Ramos (cell line): ENCODE measurements around the gene HSPG2.

Source experiments
- in situ Hi-C: fragments of 300-500 bp; cut with MboI; formaldehyde crosslinking; loops from one replicate; pipeline ENCODE4 v1.14.3; 2022; ENCODE audit warnings: low sequenced_read_pairs; ENCODE audit not compliant: unreplicated experiment

The HSPG2 gene

DNA sequence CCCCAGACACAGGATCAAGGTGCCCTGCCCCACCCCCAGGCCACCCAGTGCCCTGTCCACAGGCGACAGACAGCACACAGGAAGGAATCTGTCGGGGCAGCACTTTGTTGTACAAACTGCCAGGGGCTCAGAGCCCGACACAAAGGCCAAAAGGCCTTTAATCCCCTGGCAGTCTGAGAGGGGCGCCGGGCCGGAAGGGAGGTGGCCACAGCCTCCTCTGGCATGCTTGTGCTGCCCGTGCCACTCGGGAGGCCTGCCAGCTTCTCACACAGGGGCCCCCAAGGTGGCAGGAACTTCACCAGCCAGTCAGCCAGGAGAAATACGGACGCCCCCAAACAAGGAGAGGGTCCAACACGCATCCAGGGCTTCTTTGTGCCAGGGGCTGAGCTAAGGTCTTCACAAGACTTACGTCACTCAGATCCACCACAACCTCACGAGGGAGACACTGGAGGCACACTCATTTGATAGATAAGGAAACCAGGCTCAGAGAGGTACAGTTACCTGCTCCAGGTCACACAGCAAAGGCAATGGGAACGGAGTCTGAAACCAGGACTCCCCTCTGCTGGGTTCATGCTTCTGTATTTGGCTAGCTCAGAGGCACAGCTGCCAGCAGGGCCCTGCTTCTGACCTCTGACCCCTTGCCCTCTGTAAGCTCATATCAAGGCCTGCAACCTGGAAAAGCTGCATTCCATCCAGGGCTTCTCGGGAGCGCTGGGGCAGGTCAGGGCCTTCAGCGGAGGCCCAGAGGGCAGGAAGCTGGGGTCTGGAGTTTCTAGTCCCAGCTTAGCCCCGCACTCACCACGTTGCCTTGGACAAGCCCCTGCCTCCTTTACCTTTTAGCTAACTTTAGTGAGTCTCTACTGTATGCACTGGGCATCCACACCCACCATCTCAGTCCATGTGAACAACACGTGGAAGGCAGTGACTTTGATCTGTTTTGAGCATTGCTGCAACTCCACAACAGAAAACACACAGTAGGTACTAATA is 34.8 kb downstream of the HSPG2 start:
- in situ Hi-C loops: no loop called here

DNA sequence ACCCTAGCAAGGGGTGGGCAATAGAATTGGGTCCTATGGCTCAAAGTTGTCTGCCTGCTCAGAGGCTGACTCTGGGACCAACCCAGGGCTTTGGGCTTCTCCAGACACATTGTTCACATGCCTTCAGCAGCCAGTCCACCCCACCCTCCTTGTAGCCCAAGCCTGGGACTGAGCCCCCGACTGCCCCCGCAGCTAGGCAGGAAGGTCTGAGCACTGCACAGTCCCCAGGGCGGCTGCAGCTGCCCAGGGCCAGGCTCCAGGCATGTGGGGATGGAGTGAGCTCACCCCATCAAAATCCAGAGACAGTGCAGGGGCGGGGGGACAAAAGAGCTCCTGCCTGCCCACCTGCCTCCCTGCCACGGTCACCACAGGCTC is 35.6 kb downstream of the HSPG2 start:
- in situ Hi-C loops: no loop called here

DNA sequence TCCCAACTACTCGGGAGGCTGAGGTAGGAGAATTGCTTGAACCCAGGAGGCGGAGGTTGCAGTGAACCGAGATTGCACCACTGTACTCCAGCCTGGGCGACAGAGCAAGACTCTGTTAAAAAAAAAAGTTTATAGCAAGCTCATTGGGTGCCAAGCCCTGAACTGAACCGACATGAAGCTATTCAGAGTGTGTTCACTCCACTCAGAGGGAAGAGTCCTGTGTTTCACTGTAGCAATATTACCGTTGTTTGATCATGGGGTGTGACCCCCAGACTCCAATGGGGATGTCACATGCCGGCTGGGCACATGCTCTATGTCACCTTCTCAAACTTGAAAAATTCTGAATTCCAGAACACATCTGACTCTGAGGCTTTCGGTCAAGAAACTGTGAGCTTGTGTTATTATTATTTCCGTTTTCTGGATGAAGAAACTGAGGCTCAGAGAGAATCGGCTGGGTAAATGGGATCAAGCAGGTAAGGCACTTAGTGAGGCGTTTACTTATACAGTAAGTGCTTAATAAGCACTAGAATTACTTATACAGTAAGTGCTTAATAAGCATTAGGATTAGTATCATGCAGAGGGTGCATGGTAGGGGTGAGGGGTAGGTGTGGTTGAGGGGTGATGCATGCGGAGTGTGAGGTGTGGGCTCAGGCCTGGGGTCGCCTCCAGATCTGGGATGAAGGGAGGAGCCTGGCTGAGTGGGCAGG is 36.2 kb downstream of the HSPG2 start:
- in situ Hi-C loops: no loop called here

DNA sequence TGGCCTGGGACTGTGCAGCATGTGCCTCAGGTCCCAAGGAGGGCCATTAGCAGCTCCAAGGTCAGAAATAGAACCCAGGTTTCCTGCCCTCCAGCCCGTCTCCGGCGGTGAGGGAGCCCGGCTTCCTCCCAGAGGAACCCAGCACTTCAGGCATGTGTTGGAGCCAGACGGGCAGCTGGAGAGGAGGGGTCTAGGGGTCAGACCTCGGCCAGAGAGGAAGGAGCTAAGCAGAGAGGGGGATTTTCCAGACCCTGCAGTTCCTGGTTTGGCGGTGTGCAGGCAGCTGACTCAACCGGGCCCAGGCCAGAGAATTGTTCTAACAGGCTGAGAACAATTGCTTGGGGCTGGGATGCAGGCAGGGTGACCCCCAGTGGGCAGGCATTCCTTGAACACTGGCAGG is 37.1 kb downstream of the HSPG2 start:
- in situ Hi-C loops: no loop called here

DNA sequence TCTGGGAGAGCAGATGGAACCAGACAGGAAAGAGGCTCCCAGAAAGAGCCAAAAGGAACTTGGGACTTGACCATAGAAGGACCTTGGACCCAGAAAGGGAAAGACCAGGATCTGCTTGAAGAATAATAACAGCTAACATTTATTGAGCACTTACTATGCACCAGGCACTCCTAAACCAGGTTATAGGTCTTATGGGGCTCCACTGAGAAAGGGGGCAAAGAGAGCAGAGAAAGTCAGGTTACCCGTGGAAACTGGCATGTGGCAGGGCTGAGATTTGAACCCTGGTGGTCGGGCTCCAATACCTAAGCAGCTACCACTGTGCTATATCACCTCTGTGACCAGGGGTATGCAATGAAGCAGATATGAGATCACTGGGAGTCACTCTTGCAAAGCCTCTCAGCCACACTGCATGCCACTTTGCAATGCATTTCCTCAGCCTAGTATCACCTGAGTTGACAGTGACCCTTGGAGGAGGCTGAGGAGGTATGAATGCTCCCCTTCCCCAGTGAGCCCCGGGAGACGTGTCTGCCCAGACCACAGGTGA is 37.8 kb downstream of the HSPG2 start:
- in situ Hi-C loops: no loop called here

DNA sequence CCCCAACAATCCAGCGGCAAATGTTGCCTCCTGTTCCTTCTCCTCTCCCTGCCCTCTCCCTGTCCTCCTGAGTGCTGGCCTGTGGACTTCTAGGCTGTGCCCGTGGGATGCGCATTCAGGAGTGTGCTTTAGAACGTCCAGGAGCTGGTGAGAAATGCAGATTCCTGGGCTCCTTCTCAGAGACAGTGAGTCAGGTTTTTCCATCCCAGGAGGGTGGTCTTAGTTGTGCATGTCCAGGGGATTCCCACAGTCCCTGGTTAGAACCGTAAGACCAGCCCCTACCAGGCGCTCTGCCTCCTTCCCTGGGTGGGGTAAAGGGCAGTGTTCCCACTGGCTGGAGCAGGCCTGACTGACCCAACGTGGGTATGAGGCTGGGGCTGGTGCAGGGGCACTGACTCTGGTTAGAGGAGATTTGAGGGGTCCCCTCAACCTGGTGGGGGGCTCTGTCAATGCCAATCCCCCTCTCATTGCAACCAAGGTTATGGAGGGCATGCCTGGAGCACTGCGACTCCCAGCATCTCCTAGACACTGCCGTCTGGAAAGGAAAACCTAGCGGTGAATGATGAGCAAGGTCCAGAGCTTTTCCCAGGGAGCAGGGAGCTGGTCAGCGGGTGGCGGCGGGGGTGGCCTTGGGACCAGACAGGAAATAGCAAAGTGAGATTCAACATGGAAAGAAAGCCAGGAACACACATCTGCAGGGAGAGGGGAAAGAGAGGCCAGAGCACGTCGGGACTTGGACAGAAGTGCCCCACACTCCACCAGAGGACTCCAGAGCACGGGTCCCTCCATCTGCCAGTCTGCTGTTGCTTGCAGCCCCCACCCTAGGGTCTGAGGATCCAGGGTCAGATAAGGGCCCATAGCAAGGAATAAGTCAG is 38.5 kb downstream of the HSPG2 start:
- in situ Hi-C loops: no loop called here

DNA sequence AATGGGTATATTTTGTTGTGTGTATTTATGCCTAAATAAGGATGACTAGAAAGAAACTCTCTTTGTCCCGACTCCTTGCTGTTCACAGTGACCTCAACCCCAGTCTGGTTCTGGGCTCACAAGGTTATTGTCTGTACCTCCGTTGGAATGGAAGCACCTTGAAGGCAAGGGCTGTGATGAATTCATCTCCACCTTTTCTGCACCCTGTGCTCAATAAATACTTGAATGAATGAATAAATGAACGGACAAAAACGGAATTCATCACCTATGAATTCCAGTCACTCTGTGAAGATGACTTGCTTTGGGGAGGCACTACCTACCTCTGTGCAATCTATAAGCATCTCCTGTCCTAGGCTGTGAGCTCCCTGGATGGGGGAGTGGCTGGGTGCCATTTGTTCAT is 39.3 kb downstream of the HSPG2 start:
- in situ Hi-C loops: no loop called here

DNA sequence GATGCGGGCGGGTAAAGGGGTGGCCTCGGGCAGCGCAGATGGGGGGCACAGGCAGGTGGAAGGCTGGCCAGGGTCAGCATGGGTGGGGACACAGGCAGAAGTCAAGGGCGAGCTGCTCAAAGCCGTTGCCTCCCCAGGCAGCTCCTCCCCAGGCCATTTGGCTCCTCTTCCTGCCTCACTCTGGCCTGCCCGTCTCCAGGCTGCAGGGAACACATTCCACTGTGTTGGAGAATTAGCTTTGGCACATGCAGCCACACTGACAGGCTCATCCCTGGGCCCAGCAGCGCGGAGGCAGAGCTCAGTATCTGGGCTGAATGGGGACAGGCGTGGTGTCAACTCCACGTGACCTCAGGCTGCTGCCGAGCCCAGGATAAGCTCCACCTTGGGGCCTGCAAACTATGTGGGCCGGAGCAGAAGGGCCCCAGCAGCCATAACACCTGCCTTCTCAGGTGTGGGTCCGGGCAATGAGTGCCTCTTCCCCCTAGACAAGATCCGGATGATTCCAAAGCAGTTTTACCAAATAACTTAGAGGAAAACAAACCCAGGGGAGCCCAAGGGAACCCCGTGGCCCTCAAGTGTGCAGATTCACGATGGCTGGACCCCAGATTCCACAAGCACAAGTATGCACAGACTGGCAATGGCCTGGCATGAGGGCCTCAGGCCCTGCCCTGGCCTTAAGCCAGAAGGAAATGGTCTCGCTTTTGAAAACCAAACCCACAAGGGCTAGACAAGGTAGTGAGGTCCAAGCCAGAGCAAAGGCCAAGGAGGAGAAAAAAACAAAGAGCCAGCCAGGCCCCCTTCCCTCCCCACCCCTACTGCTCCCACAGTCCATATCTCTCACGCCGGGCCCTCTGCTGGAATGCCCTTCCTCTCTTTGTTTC is 40.2 kb downstream of the HSPG2 start:
- in situ Hi-C loops: no loop called here

DNA sequence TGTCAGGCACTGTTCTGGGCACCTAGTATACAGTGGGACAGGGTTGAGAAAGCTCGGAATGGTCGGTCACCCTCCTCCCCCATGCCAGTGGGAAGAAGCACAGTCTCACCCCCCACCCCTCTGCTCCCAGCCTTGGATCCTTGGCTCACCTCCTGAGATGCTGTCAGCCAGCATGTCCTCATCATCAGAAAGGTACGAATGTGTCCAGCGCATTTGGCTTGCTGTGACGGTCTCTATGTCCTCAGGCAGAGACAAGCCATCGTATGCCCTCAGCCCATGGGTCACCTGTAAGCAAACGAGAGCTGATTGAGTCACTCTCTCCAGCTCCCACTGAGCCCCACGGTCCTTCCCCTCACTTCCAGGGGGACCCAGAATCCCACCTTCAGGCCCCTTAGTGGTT is 41.1 kb downstream of the HSPG2 start:
- in situ Hi-C loops: no loop called here

DNA sequence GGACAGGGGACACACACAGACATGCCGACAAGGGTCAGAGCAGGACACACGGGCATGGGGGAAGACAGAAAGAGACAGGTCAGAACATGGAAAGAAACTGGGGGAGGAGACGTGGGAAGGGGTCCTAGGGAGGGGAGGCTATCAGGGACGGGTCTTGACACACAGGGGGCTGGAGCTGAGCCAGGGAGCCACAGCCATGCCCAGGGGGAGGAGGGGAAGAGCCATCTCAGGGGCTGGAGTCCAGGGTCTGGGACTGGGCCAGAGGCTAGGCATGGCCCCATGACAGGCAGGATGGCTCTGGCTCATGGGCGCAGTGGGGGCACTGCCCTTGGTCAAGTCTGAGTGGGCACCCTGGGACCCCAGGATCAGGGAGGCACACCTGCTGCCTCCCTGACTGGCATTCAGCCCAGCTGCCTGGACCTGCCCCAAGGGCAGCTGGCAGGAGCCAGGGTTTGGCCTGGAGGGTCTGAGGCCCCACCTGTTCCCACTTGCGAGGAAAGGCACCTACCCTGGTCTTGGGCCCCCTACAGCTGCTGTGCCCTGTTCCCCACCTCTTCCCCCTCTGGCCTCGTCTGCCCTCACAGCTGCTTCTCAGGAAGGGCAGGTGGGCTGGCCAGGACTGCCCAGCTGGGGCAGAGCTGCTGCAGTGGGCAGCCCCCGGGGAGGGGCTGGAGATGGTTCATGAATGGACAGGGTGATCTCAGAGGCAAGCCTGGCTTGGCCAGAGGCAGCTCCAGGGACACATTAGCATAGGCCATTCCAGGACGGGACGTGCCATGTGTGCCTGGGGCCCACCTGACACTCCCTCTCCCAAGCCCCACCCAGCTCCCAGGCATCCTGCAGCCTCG is 42.9 kb downstream of the HSPG2 start:
- in situ Hi-C loops: no loop called here

DNA sequence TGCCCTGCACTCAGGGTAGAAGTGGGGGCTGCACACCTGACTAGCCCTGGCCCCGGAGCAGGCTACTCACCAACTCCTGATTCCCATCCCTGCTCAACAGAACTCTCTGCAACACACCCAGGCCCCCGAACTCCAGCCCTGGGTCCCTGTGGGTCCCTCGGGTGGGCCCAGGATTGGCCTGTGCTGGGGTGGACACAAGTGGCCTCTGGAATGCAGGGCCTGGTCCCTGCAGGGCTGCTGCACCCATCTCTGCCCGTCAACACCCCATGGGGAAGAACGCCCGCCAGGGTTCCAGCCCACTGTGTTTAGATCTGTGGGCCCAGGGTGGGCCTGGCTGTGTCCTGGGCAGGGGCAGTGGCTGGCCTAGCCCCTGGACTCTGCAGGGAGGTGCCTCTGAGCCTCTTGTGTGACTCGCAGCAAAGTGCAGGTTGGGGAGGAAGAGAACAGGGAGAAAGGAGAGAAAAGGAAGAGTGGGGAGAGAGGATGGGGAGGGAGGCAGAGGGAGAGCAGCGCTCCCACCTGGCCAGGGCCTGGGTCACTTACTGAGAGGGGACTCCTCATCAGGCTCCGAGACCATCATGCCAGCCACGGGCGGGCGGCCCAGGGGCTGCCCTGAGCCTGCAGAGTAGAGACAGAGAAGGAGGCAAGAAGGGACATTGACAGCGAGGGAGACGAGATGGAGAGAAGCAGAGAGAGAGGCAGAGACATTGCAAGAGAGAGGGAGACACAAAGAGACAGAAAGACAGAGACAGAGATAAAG is 43.9 kb downstream of the HSPG2 start:
- in situ Hi-C loops: no loop called here

DNA sequence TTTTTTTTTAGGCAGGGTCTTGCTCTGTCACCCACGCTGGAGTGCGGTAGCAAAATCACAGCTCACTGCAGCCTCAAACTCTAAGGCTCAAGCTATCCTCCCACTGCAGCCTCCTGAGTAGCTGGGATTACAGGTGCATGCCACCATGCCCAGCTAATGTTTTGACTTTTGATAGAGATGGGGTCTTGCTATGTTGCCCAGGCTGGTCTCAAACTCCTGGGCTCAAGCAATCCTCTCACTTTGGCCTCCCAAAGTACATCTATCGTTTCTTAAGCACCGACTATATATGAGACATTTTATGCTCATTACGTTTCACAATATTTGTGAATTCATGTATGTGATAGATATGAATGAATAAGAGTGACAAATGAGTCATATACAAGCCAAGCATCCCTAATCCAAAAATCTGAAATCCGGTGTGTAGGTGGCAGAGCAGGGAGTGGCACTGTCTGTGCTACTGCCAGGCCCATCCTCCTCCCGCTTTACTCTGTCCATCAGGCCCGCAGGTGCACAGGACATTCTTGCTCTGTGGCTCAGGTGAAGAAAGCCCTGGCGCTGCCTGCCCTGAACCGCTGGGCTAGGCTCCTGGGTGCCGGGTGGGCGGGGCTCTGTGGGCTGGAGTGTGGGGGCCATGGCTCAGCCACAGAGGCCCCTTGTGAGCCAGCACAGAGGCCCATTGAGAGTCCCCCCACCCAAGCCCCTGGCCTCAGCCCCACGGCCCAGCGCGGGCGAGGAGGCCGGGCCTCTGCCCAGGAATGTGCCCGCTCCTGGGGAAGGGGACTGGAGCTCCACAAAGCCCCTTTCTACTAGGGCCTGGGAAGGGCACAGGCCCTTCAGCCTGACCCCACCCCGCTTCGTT is 45.3 kb downstream of the HSPG2 start:
- in situ Hi-C loops: no loop called here

DNA sequence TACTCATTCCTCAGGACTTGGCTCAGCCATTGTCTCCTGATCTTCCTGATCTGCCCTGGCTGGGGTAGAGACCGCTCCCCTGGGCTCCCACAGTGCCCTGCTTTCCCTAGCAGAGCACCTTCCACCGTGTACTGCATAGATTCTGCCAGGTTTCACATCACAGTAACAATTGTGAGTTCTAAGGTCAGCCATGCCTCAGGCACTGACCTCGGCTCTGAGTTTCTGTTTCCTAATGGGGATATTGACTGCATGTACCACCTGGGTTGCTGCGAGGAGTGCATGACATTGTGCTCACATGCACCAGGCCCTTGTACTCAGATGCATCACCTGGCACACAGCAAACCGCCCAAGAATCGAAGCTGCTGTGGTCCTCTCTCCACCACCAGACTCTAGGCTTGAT is 46.0 kb downstream of the HSPG2 start:
- in situ Hi-C loops: no loop called here

DNA sequence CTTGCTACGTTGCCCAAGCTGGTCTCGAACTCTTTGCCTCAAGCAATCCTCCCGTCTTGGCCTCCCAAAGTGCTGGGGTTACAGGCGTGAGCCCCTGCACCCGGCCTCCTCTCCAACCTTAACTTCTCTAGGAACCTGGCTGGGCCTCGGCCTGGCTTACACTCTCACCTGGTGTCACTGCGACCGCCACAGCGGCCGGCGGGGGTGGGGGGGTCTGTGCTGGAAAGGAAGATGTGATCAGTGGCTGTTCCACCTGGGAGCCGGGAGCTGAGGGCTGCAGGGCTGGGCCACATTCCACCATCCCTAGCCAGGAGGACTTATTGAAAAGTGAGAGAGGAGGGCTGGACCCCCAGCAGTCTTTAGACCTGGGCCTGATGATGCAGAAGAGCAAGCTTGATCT is 48.6 kb downstream of the HSPG2 start:
- in situ Hi-C loops: no loop called here

DNA sequence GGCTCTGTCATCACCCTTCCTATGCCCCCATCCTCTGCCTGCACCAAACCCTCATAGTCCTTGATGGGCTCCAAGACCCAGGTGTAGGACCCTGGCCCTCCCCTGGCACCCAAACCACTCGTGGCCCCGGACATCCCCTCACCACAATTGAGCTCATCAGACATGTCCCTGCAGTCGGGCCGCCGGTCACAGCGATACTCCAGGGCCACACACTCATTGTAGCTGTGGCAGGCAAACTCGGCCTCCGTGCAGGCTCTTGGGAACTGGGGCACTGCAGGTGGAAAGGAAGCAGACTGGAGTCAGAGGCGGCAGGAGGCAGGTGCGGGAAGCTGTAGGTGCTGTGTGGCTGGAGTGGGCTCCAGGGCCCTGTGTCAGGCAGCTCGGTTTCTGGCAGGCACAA is 49.3 kb downstream of the HSPG2 start:
- in situ Hi-C loops: no loop called here

DNA sequence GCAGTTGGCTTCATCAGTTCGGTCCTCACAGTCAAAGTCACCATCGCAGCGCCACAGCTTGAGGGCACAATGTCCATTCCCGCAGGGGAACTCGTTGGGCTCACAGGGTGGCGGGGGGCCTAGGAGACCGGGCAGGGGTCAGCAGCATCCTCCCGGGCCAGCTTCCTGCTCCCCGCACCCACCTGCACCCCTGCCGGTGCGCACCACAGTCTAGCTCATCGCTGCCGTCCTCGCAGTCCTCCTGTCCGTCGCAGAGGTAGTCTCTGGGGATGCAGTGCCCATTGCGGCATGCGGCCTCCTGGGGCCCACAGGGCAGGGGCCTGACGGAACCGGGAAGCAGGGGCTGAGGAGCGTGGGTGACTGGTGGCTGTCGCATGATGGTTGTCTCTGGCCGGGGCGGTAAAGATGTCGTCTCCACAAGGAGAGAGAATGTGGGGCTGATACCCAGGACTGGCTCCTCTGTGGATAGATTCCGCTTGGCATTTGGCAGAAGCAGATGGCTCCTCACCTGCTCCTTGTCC is 49.8 kb downstream of the HSPG2 start:
- in situ Hi-C loops: no loop called here
